GM19397 (cell line): ENCODE measurements around the gene SLC46A2.

Experiments used
- ATAC-seq: cut with Tn5 transposase; IDR thresholded peaks from one replicate; pipeline ENCODE4 v1.9.1; 2021; ENCODE audit warnings: mild to moderate bottlenecking, moderate library complexity; ENCODE audit not compliant: unreplicated experiment

Gene SLC46A2

GRCh38 chr9:112831969-112832368 lies 58.7 kb downstream of the SLC46A2 start:
- no peak for ATAC-seq

- no peak for ATAC-seq
Measured at GRCh38 chr9:112831281-112831851, 59.3 kb downstream of the SLC46A2 start.
